GM18868 (cell line): ENCODE data around the gene SH3BP4.

Source experiments
- ATAC-seq: cut with Tn5 transposase; IDR thresholded peaks from one replicate; pipeline ENCODE4 v1.9.1; 2021; ENCODE audit warnings: mild to moderate bottlenecking, moderate library complexity; ENCODE audit not compliant: unreplicated experiment

SH3BP4 gene

GRCh38 chr2:235034265-235035118 is 82.7 kb downstream of the SH3BP4 start:
- ATAC-seq: no peak

DNA sequence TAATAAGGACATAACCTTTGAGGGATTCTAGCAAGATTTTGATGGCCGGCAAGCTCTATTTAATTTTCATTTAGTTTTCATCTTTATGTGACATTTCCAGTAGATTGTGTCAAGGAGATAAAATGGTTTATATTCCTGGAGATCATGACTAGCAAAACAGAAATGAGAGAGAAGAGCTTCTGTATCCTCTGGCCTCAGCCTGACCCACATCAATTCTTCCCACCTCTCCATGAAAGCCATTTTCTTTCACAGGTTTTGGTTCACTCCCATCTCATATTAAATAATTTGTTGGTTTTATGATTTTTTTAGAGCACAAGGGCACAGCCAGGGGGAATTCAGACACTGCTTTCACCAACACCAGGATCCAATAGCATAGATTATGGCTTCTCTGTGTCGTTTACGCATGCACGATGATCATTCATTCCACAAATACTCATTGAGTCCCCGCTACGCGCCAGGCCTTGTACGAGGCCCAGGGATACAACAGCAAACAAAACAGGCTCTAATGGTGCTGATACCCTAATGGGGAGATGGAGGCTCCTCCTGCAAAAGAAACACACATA is 85.9 kb downstream of the SH3BP4 start:
- no peak for ATAC-seq

DNA sequence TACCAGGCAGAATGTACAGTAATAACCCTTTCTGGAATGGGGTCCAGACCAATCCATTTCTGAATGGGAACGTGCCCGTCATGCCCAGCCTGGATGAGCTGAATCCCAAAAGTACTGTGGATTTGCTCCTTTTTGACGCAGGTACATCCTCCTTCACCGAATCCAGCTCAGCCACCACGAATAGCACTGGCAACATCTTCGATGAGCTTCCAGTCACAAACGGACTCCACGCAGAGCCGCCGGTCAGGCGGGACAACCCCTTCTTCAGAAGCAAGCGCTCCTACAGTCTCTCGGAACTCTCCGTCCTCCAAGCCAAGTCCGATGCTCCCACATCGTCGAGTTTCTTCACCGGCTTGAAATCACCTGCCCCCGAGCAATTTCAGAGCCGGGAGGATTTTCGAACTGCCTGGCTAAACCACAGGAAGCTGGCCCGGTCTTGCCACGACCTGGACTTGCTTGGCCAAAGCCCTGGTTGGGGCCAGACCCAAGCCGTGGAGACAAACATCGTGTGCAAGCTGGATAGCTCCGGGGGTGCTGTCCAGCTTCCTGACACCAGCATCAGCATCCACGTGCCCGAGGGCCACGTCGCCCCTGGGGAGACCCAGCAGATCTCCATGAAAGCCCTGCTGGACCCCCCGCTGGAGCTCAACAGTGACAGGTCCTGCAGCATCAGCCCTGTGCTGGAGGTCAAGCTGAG is 89.6 kb downstream of the SH3BP4 start:
- ATAC-seq: no peak

DNA sequence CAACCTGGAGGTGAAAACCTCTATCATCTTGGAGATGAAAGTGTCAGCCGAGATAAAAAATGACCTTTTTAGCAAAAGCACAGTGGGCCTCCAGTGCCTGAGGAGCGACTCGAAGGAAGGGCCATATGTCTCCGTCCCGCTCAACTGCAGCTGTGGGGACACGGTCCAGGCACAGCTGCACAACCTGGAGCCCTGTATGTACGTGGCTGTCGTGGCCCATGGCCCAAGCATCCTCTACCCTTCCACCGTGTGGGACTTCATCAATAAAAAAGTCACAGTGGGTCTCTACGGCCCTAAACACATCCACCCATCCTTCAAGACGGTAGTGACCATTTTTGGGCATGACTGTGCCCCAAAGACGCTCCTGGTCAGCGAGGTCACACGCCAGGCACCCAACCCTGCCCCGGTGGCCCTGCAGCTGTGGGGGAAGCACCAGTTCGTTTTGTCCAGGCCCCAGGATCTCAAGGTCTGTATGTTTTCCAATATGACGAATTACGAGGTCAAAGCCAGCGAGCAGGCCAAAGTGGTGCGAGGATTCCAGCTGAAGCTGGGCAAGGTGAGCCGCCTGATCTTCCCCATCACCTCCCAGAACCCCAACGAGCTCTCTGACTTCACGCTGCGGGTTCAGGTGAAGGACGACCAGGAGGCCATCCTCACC is 90.2 kb downstream of the SH3BP4 start:
- ATAC-seq: no peak

DNA sequence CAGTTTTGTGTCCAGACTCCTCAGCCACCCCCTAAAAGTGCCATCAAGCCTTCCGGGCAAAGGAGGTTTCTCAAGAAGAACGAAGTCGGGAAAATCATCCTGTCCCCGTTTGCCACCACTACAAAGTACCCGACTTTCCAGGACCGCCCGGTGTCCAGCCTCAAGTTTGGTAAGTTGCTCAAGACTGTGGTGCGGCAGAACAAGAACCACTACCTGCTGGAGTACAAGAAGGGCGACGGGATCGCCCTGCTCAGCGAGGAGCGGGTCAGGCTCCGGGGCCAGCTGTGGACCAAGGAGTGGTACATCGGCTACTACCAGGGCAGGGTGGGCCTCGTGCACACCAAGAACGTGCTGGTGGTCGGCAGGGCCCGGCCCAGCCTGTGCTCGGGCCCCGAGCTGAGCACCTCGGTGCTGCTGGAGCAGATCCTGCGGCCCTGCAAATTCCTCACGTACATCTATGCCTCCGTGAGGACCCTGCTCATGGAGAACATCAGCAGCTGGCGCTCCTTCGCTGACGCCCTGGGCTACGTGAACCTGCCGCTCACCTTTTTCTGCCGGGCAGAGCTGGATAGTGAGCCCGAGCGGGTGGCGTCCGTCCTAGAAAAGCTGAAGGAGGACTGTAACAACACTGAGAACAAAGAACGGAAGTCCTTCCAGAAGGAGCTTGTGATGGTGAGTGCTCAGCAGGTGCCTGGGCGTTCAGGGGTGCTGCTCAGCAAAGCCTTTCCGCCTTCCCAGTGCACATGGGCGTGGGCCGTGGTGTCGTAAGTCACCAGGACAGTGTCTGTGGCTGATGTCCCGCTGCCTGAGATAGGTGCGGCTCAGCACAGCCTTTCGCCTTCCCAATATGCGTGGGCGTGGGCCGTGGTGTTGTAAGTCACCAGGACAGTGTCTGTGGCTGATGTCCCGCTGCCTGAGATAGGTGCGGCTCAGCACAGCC is 91.0 kb downstream of the SH3BP4 start:
- ATAC-seq: no peak

- ATAC-seq: no peak
Measured at GRCh38 chr2:235043762-235044500, 92.1 kb downstream of the SH3BP4 start.

DNA sequence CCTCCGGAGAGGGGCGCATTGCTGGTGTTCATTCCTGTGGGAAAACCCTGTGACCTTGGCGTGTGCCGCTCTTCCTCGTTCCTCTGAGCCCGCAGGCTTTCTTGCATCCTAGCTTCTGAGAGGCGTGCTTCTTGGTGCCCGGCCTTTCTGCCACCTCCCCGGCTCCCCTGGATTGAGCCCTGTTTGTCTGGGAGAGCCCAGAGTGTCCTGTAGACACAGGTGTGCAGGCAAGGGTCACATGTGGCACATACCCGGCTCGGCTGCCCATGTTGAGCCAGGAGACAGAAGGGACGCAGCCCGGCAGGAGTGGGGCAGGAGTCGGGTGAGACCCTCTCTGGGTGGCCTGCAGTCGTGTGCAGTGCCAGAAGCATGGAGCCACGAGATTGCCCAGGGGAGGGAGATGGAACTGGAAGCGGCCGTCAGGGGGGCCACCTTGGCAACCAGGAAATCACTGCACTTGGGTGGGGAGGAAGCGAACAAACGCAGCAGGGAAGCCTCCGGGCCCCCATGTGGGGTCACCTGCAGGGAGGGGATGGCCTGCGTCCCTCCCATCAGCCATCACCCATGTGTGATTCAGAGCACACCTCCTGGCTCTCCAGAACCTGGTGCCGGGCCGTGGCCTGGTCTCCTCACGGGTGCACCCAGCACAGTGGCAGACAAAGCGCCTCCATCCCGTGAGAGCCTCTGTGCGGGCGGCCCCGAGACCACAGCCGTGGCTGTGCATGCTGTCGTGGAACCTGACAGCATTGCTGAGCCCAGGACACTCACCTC is 92.9 kb downstream of the SH3BP4 start:
- no peak for ATAC-seq

- ATAC-seq: no peak
Measured at GRCh38 chr2:235045336-235045972, 93.6 kb downstream of the SH3BP4 start.

DNA sequence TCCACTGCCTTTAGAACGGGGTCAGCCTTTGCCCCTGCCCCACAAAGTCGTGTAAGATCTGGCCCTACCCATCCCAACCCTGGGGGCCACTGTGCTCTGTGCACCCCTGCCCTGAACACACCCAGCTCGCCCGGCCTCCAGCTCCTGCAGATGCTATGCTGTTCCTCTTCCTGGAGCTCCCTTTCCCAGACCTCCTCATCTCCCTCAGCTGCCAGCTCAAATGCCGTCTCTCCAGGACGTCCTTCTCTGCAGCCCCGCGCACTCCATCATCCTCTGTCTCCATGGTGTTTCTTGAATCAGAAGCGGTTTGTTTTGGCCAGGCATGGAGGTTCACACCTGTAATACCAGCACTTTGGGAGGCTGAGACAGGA is 94.1 kb downstream of the SH3BP4 start:
- no peak for ATAC-seq

GRCh38 chr2:235046589-235046988 is 94.8 kb downstream of the SH3BP4 start:
- ATAC-seq: no peak

GRCh38 chr2:235047171-235048160 is 95.6 kb downstream of the SH3BP4 start:
- ATAC-seq: no peak

DNA sequence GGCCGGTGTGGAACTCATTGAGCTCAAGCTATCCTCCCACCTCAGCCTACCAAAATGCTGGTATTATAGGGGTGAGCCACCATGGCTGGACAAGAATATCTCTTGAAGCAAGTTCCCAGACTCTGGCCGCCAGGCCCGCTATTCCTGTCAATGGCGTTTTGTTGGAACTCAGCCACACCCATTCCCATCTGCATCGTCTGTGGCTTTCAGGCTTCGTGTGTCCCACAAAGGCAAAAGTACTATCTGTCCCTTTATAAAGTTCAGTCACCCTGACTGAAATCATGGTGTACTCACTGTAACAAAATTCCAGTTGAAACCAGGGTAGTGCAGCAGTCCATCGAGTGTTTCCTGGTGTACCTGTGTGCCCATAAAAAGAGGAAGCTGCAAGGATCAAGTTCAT is 96.7 kb downstream of the SH3BP4 start:
- ATAC-seq: no peak

DNA sequence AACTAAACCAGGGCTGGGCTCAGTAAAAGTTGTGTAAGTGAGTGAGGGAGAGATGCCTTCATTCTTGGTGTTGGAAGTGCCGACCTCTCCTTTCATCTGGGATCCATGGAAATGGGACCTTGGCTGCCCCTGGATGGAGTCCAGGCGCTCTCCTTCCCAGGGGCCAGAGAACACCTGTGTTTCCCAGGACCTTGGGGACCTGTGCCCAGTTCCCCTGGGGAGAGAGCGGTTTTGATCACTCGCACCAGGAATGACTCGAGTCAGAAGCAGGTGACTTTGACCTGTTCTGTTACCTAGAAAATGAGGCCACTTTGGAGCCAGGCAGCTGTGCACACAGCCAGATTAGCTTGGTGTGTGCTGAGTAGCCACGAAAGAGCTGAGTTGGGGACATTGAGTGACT is 97.3 kb downstream of the SH3BP4 start:
- no peak for ATAC-seq

- ATAC-seq: no peak
Measured at GRCh38 chr2:235049719-235050118, 97.9 kb downstream of the SH3BP4 start.

DNA sequence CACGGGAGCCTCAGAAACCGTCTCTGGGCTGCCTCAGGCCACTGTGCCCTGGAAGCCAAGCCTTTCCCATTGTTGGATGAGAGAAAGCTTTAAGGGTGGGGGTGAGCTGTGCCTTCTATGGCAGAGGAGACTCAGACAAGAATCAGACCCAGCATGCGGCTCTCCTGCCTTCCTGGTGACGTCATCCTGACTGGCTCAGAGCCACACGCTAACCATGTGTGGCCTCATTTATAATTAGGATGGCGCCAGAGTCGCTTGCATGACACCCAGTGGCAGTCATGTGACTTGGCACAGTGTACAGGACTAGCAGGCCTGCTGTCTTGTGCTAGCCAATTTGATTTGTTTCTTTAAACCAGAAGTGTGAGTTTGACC is 99.1 kb downstream of the SH3BP4 start:
- ATAC-seq: no peak

DNA sequence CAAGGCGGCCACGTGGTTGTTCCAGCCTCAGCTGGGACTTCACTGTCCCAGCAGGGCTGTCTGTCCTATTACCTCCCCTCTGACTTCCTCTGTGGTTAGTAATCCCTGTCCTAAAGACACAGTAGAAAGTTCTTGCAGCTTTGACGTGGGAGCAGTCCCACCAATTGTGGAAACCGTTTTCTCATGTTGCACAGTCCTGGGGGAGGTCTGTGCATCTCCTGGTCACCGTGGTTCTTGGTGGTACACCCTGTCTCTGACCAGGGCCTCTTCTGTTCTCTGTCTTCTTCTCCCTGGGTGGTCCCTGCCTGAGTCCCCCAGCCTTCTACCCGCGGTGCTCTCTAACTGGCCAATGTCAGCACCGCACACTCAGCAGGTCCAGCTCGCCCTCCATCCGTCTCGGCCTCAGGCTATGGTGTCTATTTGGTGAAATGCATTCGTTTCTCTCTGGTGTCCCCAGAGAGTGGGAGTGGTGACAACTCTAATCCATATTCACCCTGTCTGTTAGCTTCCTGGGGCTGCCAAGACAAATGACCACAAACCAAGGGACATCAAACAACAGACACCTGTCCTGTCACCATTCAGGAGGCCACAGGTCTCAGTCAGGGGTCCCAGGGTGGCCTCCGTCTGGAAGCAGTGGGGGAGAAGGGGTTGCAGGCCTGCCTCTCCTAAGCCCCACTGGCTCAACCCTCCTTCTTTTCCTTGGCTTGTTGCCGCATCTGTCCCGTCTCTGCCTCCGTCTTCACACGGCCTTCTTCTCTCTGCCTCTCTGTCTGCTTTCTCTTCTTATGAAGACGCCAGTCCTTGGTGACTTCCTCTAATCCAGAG is 99.8 kb downstream of the SH3BP4 start:
- ATAC-seq: no peak
